SU-DHL-6 (cell line): ENCODE results near the gene SH3GLB1.

Experiments used
- H2AFZ ChIP-seq: fragments of 200-600 bp; sonication (generic); 2 replicates; pipeline ENCODE4 v1.6.1; 2014; ENCODE audit warnings: low read depth, mild to moderate bottlenecking, moderate library complexity, mixed read lengths, antibody characterized with exemption, low read length; ENCODE audit not compliant: severe bottlenecking
- H3F3A ChIP-seq: fragments of 200-600 bp; shearing (Covaris generic); 2 replicates; pipeline ENCODE4 v1.6.0; 2016; ENCODE audit warnings: antibody characterized with exemption, mild to moderate bottlenecking; ENCODE audit not compliant: insufficient read depth
- H3K27ac ChIP-seq: fragments of 200-600 bp; sonication (generic); 2 replicates; pipeline ENCODE4 v1.5.1; 2016; ENCODE audit warnings: low read depth, mild to moderate bottlenecking, low read length, moderate library complexity, mixed read lengths
- H3K27me3 ChIP-seq: fragments of 200-600 bp; sonication (generic), shearing (Covaris generic); 2 replicates; pipeline ENCODE4 v1.6.0; 2014; ENCODE audit warnings: mild to moderate bottlenecking, low read length
- H3K36me3 ChIP-seq: fragments of 200-600 bp; sonication (generic); 2 replicates; pipeline ENCODE4 v1.6.1; 2014; ENCODE audit warnings: mild to moderate bottlenecking, low read length, mixed read lengths
- H3K4me2 ChIP-seq: fragments of 300-600, 200-600 bp; shearing (Covaris generic), sonication (generic); 2 replicates; pipeline ENCODE4 v1.6.0; 2014; ENCODE audit warnings: low read length, low read depth, mild to moderate bottlenecking; ENCODE audit not compliant: poor library complexity, severe bottlenecking
- H3K4me3 ChIP-seq: fragments of 200-600 bp; sonication (generic); 2 replicates; pipeline ENCODE4 v1.5.1; 2014; ENCODE audit warnings: antibody characterized with exemption, low read length, mild to moderate bottlenecking, mixed read lengths; ENCODE audit not compliant: insufficient read depth, poor library complexity, severe bottlenecking
- H3K79me2 ChIP-seq: fragments of 200-600 bp; sonication (generic); 2 replicates; pipeline ENCODE4 v1.6.1; 2014; ENCODE audit warnings: mild to moderate bottlenecking, low read length, moderate library complexity; ENCODE audit not compliant: insufficient read depth
- H3K9ac ChIP-seq: fragments of 200-600 bp; sonication (generic); 2 replicates; pipeline ENCODE4 v1.7.0; 2014; ENCODE audit warnings: mild to moderate bottlenecking, low read length
- H3K9me2 ChIP-seq: fragments of 200-600 bp; sonication (generic); replicated peaks from 2 replicates; pipeline ENCODE4 v1.6.1; 2014; ENCODE audit warnings: low read length; ENCODE audit not compliant: insufficient read depth
- H3K9me3 ChIP-seq: fragments of 200-600 bp; sonication (generic); 2 replicates; pipeline ENCODE4 v1.6.1; 2014; ENCODE audit warnings: low read length, mixed read lengths; ENCODE audit not compliant: insufficient read depth
- H4K20me1 ChIP-seq: fragments of 200-600 bp; sonication (generic); 2 replicates; pipeline ENCODE4 v1.6.1; 2014; ENCODE audit warnings: low read depth, mild to moderate bottlenecking, antibody characterized with exemption, low read length, moderate library complexity, mixed read lengths
- CTCF ChIP-seq: fragments of 200-600 bp; sonication (generic); IDR thresholded peaks from one replicate; pipeline ENCODE4 v1.5.1; 2017; ENCODE audit warnings: antibody characterized with exemption, mild to moderate bottlenecking, low read length, moderate library complexity; ENCODE audit not compliant: insufficient read depth, poor library complexity, severe bottlenecking
- EZH2phosphoT487 ChIP-seq: fragments of 200-600 bp; sonication (generic), shearing (Covaris generic); conservative IDR thresholded peaks from 2 replicates; pipeline ENCODE4 v1.6.1; 2018; ENCODE audit warnings: mild to moderate bottlenecking, antibody characterized with exemption, low read length, moderate library complexity, mixed read lengths

Gene SH3GLB1

GRCh38 chr1:86692641-86693040, 11.7 kb upstream of the SH3GLB1 start:
- Histone ChIP-seq H3F3A (no peaks in the 10 kb centered on the region), H3K9me3 (no peaks in the 10 kb centered on the region), H2AFZ (no peak overlapping the region), H3K4me3 (no peak overlapping the region), H3K36me3 (no peaks in the 10 kb centered on the region), H3K27ac (no peak overlapping the region), H3K79me2 (no peaks in the 10 kb centered on the region), H3K4me2 (no peak overlapping the region), H3K9ac (no peak overlapping the region), H4K20me1 (no peaks in the 10 kb centered on the region), H3K27me3 (no peaks in the 10 kb centered on the region), H3K9me2 (no peaks in the 10 kb centered on the region)
- TF ChIP-seq CTCF (no peak), EZH2phosphoT487 (no peak)

GRCh38 chr1:86695400-86695799, 9.0 kb upstream of the SH3GLB1 start:
- TF ChIP-seq CTCF (no peak), EZH2phosphoT487 (no peak)
- no peaks in the 10 kb centered on the region for H3K9me3 ChIP-seq
- no peak overlapping the region for H2AFZ ChIP-seq
- no peaks in the 10 kb centered on the region for H3F3A ChIP-seq
- H3K4me3 ChIP-seq, result no peak overlapping the region
- H4K20me1 ChIP-seq, result no peaks in the 10 kb centered on the region
- no peaks in the 10 kb centered on the region for H3K27me3 ChIP-seq
- H3K9me2 ChIP-seq, result no peaks in the 10 kb centered on the region
- no peak overlapping the region for H3K4me2 ChIP-seq
- no peak overlapping the region for H3K27ac ChIP-seq
- H3K79me2 ChIP-seq, result no peaks in the 10 kb centered on the region
- H3K36me3 ChIP-seq, result no peaks in the 10 kb centered on the region
- no peak overlapping the region for H3K9ac ChIP-seq

GRCh38 chr1:86696522-86696921, 7.9 kb upstream of the SH3GLB1 start:
- no peaks in the 10 kb centered on the region for H3K27me3 ChIP-seq
- TF ChIP-seq EZH2phosphoT487 (no peak), CTCF (no peak)
- H3F3A ChIP-seq, result no peaks in the 10 kb centered on the region

GRCh38 chr1:86699186-86699585, 5.2 kb upstream of the SH3GLB1 start:
- Histone ChIP-seq H3K27ac (no peak overlapping the region), H3K9ac (no peak overlapping the region), H3K79me2 (no peaks in the 10 kb centered on the region), H3K4me2 (no peak overlapping the region), H3F3A (0 out of 2 replicates have a peak, but pooled peaks cover 4% of the 10 kb centered on the region), H4K20me1 (no peaks in the 10 kb centered on the region), H3K4me3 (no peak overlapping the region), H3K27me3 (no peaks in the 10 kb centered on the region), H3K36me3 (no peaks in the 10 kb centered on the region), H3K9me2 (no peaks in the 10 kb centered on the region), H3K9me3 (no peaks in the 10 kb centered on the region), H2AFZ (no peak overlapping the region)
- TF ChIP-seq CTCF, result no peak
- no peak for TF ChIP-seq EZH2phosphoT487

More at GRCh38 chr1:86696522-86696921, 7.9 kb upstream of the SH3GLB1 start:
- Histone ChIP-seq H2AFZ (no peak overlapping the region), H3K36me3 (no peaks in the 10 kb centered on the region), H3K4me2 (no peak overlapping the region), H3K9ac (no peak overlapping the region), H4K20me1 (no peaks in the 10 kb centered on the region), H3K79me2 (no peaks in the 10 kb centered on the region), H3K4me3 (no peak overlapping the region), H3K9me3 (no peaks in the 10 kb centered on the region), H3K9me2 (no peaks in the 10 kb centered on the region), H3K27ac (no peak overlapping the region)
